Occipital lobe (tissue), 3 donors: Measurements from ENCODE around the gene PET117. TPM values are rescaled to one million over a fixed set of nuclear protein-coding genes. Genes with fewer than 3 reads are reported as not detected.
"Not testable (repeated sequence)": the region's sequence is repeated elsewhere in the genome, so short reads cannot be mapped to it uniquely, and the experiment has no call there.

ENCODE experiments used
- DNase-seq: peaks from one replicate; lab custom pipeline; 2025; lab: John Stamatoyannopoulos, UW
- small RNA-seq: library from RNA; depleted of rRNA; stranded (forward); fragments of <200 nt; gene quantifications from one replicate; pipeline ENCODE3, GENCODE V24; 2014
- total RNA-seq: library from RNA; depleted of rRNA; stranded (reverse); fragments of >200 nt; gene quantifications from one replicate; pipeline ENCODE4 v1.2.3, GENCODE V29; 2014

The PET117 gene
- total RNA-seq, 1 donor from 2014 or later, result 12.9 TPM

DNA sequence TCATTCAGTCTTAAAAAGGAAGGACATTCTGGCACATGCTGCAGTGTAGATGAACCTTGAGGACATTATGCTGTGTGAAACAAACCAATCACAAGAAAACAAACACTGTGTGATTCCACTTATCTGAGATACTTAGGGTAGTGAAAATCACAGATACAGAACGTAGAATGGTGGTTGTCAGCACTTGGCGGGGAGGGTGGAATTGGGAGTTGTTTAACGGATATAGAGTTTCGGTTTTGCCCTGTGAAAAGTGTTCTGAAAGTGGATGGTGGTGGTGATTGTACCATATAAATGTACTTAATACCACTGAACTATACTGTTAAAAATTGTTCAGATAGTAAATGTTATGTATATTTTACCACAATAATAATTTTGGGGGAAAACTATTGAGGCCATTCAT, 18.4 kb downstream of the PET117 start:
- no peak for DNase-seq

DNA sequence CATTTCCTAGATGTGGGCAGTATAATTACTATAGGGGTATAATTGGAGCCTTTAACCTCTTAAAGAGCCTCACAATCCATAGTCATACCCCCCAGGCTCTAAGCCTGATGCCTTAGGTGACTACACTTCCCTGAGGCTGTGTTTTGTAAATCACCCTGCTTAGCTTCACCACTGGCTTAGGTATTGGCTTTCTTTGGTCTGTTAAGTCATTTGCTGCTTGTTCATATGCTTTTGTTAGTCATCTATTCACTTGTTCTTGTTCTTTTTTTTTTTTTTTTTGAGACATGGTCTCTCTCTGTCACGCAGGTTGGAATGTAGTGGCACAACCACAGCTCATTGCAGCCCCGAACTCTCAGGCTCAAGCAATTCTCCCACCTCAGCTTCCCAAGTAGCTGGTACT, 26.7 kb downstream of the PET117 start:
- DNase-seq, result no peak

DNA sequence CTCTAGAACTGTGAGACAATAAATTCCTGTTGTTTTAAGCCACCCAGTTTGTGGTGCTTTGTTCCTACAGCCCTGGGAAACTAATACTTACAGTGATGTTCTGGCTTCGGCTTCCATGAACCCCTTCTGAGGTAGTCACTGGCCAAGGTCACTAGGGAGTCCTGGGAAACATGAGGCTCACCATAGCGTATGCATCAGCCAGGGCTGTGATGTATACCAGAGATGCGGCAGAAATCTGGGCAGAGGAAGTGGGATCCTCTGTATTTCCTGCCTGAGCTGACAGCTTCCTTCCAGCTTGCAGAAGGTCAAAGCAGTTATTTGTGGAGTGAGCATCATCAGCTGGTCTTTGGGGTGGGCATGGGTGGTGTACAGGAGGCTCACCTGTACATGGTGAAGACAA, 27.9 kb downstream of the PET117 start:
- DNase-seq, result no peak

DNA sequence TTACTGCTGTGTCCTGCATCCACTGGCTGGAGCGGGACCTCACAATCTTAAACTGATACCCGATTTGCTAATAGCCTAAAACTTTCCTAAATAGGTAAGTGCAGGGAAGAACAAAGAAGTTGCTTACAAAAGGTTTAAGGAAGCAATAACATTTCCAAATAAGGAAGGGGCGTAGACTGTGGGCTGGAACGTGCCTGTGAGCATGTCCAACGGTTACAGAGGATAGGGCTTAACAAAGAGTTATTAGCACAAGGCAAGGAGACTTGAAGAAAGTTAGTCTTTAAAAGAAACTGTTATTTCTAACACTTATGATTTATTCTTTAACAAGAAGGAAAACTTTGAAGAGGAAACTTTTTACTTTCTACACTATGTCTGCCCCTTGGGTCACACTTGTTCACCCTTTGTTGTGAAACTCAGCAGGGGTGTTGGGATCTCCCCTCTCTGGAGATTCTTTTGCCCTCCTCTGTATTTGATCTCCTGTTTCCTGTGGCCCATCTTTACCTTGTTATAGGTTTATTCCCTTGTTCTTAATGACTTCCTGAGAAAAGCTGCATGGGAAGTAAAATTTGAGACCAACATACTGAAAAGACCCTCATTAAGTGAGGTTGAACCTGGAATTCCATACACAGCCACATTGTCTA, 28.7 kb downstream of the PET117 start:
- DNase-seq, result no peak

DNA sequence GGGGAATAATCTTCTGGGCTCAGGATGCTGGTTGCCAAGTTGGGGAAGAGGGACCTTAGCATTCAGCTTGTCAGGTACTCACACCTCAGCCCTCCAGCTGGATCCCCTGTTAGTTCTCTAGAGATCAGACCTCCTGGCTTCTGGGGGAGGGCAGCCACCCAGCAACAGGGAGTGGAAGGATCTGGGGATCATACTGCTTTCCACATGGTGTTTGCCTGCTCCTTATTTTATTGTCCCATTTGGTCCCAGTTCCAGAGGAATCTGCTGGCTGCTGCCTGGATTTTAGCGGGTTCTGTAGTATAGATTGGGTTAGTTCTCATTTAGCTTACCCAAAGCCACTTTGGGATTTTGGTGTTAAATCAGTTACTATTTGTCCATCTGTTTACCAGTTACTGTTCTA, 29.3 kb downstream of the PET117 start:
- DNase-seq, result no peak

DNA sequence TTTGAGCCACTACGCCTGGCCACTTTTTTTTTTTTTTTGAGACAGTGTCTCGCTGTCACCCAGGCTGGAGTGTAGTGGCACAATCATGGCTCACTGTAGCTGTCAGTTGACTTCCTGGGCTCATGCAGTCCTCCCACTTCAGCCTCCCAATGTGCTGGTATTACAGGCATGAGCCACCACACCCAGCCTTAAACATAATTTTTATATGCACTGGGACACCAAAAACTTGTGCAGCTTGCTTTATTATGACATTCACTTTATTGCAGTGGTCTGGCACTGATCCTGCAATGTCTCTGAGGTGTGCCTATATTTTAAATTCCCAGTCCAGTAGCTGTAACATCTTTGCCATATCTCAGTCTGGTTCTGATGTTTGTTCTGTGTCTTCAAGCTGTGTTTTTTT, 34.7 kb downstream of the PET117 start:
- no peak for DNase-seq

DNA sequence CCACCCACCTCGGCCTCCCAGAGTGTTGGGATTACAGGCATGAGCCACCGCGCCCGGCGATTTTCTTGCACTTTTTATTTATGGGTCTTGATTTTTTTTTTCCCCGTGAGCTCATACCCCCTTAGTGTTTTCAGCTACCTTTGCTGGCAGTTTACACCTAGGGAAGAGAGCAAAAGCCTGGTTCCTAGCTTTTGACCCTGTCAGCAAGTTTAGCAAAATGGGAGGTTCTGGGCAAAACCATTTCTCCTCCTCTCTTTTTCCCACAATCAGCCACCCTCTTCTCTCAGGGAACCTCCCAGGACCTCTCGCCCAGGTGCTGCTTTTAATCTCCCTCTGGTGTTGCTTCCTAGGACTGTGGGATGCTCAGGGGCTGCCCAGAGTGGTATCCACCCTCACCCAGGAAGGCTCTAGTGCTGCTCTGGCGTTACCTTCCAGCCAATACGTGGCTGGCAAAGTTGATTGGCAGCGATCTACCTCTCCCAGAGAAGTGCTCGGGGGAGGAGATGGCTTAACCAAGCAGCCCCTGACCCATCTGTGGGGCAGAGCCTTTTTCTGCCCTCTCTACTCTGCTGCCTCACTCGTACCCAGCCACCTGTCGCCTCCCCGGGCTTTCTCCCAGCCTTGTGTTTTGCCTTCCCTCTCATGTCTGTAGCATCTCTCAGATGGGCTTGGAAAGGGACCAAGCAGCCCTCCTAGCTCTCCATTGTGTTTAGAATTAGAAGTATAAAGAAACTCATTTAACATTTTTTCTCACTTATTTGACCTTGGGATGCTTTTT, 37.4 kb downstream of the PET117 start:
- DNase-seq, result no peak

DNA sequence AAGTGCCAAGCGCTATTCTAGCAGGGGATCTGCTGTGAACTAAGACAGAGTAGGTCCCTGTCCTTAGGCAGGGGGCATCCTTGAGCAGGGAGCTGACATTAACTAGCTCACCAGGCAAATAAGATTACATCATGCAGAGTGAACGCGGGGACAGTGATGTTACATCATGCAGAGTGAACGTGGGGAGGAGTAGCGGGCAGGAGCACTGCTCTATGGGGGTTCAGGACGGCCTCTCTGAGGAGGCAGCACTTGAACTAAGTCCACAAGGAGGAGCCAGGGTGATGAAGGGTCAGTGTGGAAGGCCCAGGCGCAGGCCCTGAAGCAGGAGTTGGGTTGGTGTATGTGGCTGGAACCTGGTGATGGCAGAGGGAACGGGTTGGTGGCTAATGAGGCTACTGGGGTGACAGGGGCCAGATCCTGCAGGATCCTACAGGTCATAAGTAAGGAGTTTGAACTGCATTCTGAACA, 38.7 kb downstream of the PET117 start:
- no peak for DNase-seq

DNA sequence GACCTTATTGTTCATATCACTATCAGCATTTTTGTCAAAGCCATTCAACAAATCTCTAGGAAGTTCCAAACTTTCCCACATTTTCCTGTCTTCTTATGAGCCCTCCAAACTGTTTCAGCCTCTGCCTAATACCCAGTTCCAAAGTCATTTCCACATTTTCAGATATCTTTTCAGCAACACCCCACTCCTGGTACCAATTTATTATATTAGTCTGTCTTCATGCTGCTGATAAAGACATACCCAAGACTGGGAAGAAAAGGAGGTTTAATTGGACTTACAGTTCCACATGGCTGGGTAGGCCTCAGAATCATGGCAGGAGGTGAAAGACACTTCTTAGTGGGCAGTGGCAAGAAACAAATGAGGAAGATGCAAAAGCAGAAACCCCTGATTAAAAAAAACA, 42.7 kb downstream of the PET117 start:
- not testable (repeated sequence) for DNase-seq

DNA sequence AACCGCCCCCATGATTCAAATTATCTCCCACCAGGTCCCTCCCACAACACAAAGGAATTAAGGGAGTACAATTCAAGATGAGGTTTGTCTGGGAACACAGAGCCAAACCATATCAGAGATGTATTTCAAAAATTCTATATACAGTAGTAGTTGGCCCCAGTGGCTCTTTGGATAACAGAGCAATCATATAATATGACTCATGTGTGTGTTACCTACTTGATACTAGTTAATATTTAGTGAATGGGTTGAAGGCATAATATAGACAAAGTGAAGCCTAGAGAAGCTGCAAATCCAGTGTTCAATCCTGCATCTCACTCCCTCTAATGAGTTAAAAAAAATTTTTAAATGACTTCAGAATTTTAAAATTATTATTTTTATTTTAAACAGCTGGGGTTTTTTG, 43.2 kb downstream of the PET117 start:
- no peak for DNase-seq

DNA sequence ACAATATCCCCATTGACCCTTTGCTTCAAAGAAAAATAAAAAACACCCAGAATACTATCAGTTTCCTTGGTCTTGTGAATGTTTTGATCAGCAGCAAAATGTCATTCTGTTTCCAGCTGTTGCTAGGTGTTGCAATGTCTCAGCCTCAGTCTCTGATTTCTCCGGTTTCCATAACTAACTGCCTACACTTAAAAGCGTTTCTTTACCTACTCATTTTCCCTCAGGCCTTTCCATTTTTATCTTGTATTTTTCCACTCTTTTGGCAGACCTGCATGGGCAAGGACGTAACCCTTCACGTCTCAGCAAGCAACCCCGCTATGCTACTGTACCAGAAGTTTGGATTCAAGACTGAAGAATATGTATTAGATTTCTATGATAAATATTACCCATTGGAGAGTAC, 49.4 kb downstream of the PET117 start:
- DNase-seq, result no peak

DNA sequence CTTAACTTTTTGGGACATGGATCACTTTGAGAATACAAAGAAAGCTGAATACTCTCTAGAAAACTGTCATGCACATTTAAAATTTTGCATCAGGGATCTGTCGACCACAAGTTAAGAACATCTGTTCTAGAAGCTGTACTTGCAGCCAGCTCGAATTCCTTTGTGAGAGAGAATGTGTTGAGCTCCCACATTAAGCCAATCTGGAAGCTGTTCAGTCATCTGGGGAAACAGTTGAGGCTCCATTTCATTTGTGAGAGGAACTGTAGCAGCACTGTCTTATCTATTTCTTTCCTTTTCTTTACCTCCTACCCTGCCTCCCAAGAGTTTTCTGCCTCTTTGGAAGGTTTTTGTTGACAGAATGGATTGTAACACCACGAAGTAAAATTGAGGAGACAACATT, 50.8 kb downstream of the PET117 start:
- no peak for DNase-seq

DNA sequence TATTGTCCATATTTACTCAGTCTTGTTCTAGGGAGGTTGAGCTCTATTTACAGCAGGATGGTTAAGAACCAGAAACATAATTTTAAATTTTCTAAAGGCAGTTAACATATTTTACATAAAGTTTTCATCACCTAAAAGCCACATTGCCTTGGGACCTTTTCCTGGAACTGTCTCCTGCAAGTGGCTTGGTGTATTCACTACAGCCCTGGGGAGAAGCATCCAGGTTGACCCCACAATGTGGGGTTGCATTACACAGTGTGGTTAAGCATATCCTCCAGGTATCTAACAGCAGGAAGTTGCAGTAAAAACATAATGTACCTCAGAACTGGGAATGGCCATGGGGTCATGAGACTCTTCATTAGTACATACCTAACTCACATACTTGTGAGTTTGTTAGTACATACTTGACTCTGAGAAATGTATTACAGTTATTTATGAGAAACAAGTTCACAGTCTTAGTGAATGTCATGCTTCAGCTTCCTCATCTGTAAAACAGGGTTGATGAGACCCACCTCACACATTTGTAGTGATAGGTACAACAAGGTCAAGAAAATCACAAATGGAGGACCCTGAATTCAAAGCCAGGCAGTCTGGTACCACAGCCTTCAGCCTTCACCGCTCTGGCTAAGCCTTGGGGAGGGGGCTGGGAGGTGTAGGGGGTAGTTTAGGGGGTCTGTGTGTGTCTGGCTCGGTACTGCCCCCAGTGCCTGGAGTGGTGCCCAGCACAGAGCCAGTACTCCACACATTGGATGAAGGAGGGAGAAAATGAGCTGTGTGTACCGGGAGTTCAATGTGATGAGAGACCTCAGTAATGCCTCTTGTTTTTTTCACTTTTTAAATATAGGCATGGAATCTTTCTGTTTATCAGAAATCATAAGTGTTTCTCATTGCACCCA, 52.9 kb downstream of the PET117 start:
- no peak for DNase-seq

DNA sequence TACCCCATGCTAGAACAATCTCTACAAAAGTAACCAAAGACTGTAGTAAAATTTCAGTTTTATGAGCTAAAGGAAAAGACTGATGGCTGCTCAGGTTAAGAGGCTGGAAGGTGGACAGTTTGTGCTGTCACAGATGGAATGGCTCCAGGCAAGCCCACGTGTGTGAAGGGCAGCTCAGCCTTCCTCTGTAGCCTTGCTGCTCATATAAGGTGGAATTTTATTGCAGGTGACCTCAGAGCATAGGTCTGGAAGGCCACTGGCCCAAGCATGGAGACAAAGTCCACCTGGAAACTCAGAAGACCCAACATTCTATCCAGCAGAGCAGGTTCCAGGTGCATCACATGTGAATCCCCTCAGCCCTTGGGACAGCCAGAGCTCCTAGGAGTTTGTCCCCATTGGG, 53.6 kb downstream of the PET117 start:
- no peak for DNase-seq

Small RNA genes lying within 50 kb of the gene (small RNA-seq; reads per million reads assigned to genes)
- gene RF00019 (not detected), gene RNU7-137P (not detected)

Other genes with a start within 250 kb of the PET117 start
- gene SNX5, start 169.1 kb upstream of the PET117 start, total RNA-seq, result 60.4 TPM
- gene MGME1, start 168.8 kb upstream of the PET117 start, total RNA-seq, result 8.4 TPM
- gene OVOL2, start 79.9 kb upstream of the PET117 start, total RNA-seq, result 0.62 TPM
- gene KAT14, start within 50 bp of the PET117 start, total RNA-seq, result 32.9 TPM
- gene ZNF133, start 150.7 kb downstream of the PET117 start, total RNA-seq, result 35.4 TPM